GM11168 (cell line): ENCODE data around the gene CTPS2.
"Not testable (repeated sequence)": the region's sequence is repeated elsewhere in the genome, so short reads cannot be mapped to it uniquely, and the experiment has no call there.

Experiments used
- in situ Hi-C: fragments of 300-500 bp; cut with MboI; formaldehyde crosslinking; loops from one replicate; pipeline ENCODE4 v1.12.0; 2022; ENCODE audit warnings: low sequenced_read_pairs; ENCODE audit not compliant: unreplicated experiment

CTPS2 gene

GRCh38 chrX:16662402-16662801 lies 50.1 kb downstream of the CTPS2 start:
- in situ Hi-C loops, result no loop called here

- in situ Hi-C loops, result no loop called here
Observed at GRCh38 chrX:16661495-16661894, 51.0 kb downstream of the CTPS2 start.

- in situ Hi-C loops, result no loop called here
Observed at GRCh38 chrX:16659321-16659720, 53.1 kb downstream of the CTPS2 start.

GRCh38 chrX:16658284-16658683 lies 54.2 kb downstream of the CTPS2 start:
- in situ Hi-C loops, result no loop called here

GRCh38 chrX:16654093-16654492 lies 58.4 kb downstream of the CTPS2 start:
- in situ Hi-C loops, result no loop called here

GRCh38 chrX:16653424-16653823 lies 59.0 kb downstream of the CTPS2 start:
- in situ Hi-C loops, result no loop called here

- in situ Hi-C loops, result no loop called here
Observed at GRCh38 chrX:16651391-16652024, 61.0 kb downstream of the CTPS2 start.

- in situ Hi-C loops, result no loop called here
Observed at GRCh38 chrX:16649858-16650257, 62.6 kb downstream of the CTPS2 start, which contains the start of gene S100G. Gene S100G (plus strand): TSS chrX:16650158. CDS start chrX:16651007, 849 bp downstream.

- in situ Hi-C loops, result no loop called here
Observed at GRCh38 chrX:16646366-16647138, 65.9 kb downstream of the CTPS2 start.

- in situ Hi-C loops, result no loop called here
Observed at GRCh38 chrX:16643176-16643575, 69.3 kb downstream of the CTPS2 start.

- in situ Hi-C loops, result no loop called here
Observed at GRCh38 chrX:16640823-16641222, 71.6 kb downstream of the CTPS2 start.

GRCh38 chrX:16639966-16640365 lies 72.5 kb downstream of the CTPS2 start:
- in situ Hi-C loops, result no loop called here

- in situ Hi-C loops, result no loop called here
Observed at GRCh38 chrX:16638533-16638932, 73.9 kb downstream of the CTPS2 start.

- in situ Hi-C loops, result no loop called here
Observed at GRCh38 chrX:16635596-16635995, 76.9 kb downstream of the CTPS2 start.

GRCh38 chrX:16635040-16635439 lies 77.4 kb downstream of the CTPS2 start:
- in situ Hi-C loops, result no loop called here

GRCh38 chrX:16633754-16634153 lies 78.7 kb downstream of the CTPS2 start:
- in situ Hi-C loops, result no loop called here

GRCh38 chrX:16629909-16630308 lies 82.6 kb downstream of the CTPS2 start:
- in situ Hi-C loops, result no loop called here

- in situ Hi-C loops, result no loop called here
Observed at GRCh38 chrX:16628946-16629595, 83.4 kb downstream of the CTPS2 start.

GRCh38 chrX:16628511-16628910 lies 84.0 kb downstream of the CTPS2 start:
- in situ Hi-C loops, result not testable (repeated sequence)

- in situ Hi-C loops, result no loop called here
Observed at GRCh38 chrX:16619024-16619423, 93.4 kb downstream of the CTPS2 start.

- in situ Hi-C loops, result no loop called here
Observed at GRCh38 chrX:16618422-16618821, 94.0 kb downstream of the CTPS2 start.
